Gastrocnemius medialis (tissue), 4 donors: ENCODE data around the gene CHST8.

Experiments
- CTCF ChIP-seq, 5 experiments: fragments of 450-650 bp in 3 of 5; fragments of 200-600 bp in 2 of 5; sonication (generic) in 2 of 5; IDR thresholded peaks in 4 of 5; conservative IDR thresholded peaks in 1 of 5; 1 replicate in 4 of 5; 2 replicates in 1 of 5; pipeline ENCODE4 v1.5.1; 2016 to 2019; ENCODE audit warnings: antibody characterized with exemption in 5 of 5, mild to moderate bottlenecking in 3 of 5, moderate library complexity in 3 of 5
- POLR2A ChIP-seq, 2 donors: fragments of 450-650 bp; IDR thresholded peaks; one replicate each; pipeline ENCODE4 v1.6.1; 2017; ENCODE audit warnings: antibody characterized with exemption in 2 of 2, mild to moderate bottlenecking in 2 of 2, moderate library complexity in 2 of 2

- TF ChIP-seq CTCF (IDR thresholded peaks at IDR 0.05 in 4 of 5, conservative IDR thresholded peaks at IDR 0.05 in 1 of 5) (no peak), POLR2A (IDR thresholded peaks at IDR 0.05) (no peak)
Measured at GRCh38 chr19:33654840-33655508, 33.2 kb downstream of the CHST8 start.
